HepG2 (cell line): ENCODE measurements around the gene OGFR. TPM values are rescaled to one million over a fixed set of nuclear protein-coding genes. Genes with fewer than 3 reads are reported as not detected.

Experiments used
- ELF1 ChIP-seq: sonication (generic); formaldehyde crosslinking; IDR thresholded peaks from 2 replicates; pipeline ENCODE4 v1.4.0; 2020; ENCODE audit warnings: missing genetic modification reagents
- FOXJ3 ChIP-seq: sonication (generic); formaldehyde crosslinking; IDR thresholded peaks from 2 replicates; pipeline ENCODE4 v1.4.0; 2020; ENCODE audit warnings: missing genetic modification reagents, mild to moderate bottlenecking, borderline replicate concordance
- GMEB1 ChIP-seq: sonication (generic); formaldehyde crosslinking; IDR thresholded peaks from 2 replicates; pipeline ENCODE4 v1.5.1; 2020; ENCODE audit warnings: missing genetic modification reagents, mild to moderate bottlenecking, borderline replicate concordance
- HIVEP1 ChIP-seq: sonication (generic); formaldehyde crosslinking; IDR thresholded peaks from 2 replicates; pipeline ENCODE4 v1.4.0; 2020; ENCODE audit warnings: mild to moderate bottlenecking, missing genetic modification reagents
- HMG20B ChIP-seq: conservative IDR thresholded peaks from 2 replicates; pipeline ENCODE4 v1.6.1; 2016; ENCODE audit warnings: missing genetic modification reagents, missing compliant biosample characterization
- MED8 ChIP-seq: sonication (generic); formaldehyde crosslinking; IDR thresholded peaks from 2 replicates; pipeline ENCODE4 v1.8.1; 2023; ENCODE audit warnings: mild to moderate bottlenecking, missing genetic modification reagents; ENCODE audit not compliant: insufficient replicate concordance
- MXD4 ChIP-seq: IDR thresholded peaks from 2 replicates; pipeline ENCODE4 v1.6.1; 2016; ENCODE audit warnings: mild to moderate bottlenecking, missing biosample characterization, missing genetic modification reagents
- NKX3-1 ChIP-seq: sonication (generic); formaldehyde crosslinking; IDR thresholded peaks from 2 replicates; pipeline ENCODE4 v1.5.0; 2020; ENCODE audit warnings: missing genetic modification reagents
- TCF7 ChIP-seq: sonication (generic); IDR thresholded peaks from 2 replicates; pipeline ENCODE4 v1.6.1; 2016; ENCODE audit warnings: antibody characterized with exemption, low read depth
- ZBTB7B ChIP-seq: sonication (generic); formaldehyde crosslinking; IDR thresholded peaks from 2 replicates; pipeline ENCODE4 v1.4.0; 2020; ENCODE audit warnings: missing genetic modification reagents
- ZNF20 ChIP-seq: sonication (generic); formaldehyde crosslinking; IDR thresholded peaks from 2 replicates; pipeline ENCODE4 v1.4.0; 2020; ENCODE audit warnings: mild to moderate bottlenecking, moderate library complexity, missing genetic modification reagents
- ZNF232 ChIP-seq: sonication (generic); formaldehyde crosslinking; IDR thresholded peaks from 2 replicates; pipeline ENCODE4 v1.4.0; 2020; ENCODE audit warnings: missing genetic modification reagents, borderline replicate concordance
- ZNF343 ChIP-seq: sonication (generic); formaldehyde crosslinking; IDR thresholded peaks from 2 replicates; pipeline ENCODE4 v1.4.0; 2020; ENCODE audit warnings: mild to moderate bottlenecking, missing genetic modification reagents
- ZNF367 ChIP-seq: sonication (generic); formaldehyde crosslinking; IDR thresholded peaks from 2 replicates; pipeline ENCODE4 v1.4.0; 2020; ENCODE audit warnings: missing genetic modification reagents, borderline replicate concordance
- ZNF563 ChIP-seq: sonication (generic); formaldehyde crosslinking; IDR thresholded peaks from 2 replicates; pipeline ENCODE4 v1.8.0; 2022; ENCODE audit warnings: mild to moderate bottlenecking, moderate library complexity, missing genetic modification reagents
- ZNF574 ChIP-seq: sonication (generic); formaldehyde crosslinking; IDR thresholded peaks from 2 replicates; pipeline ENCODE4 v1.4.0; 2020; ENCODE audit warnings: missing genetic modification reagents
- ZNF709 ChIP-seq: sonication (generic); formaldehyde crosslinking; IDR thresholded peaks from 2 replicates; pipeline ENCODE4 v1.5.0; 2020; ENCODE audit warnings: mild to moderate bottlenecking, missing genetic modification reagents
- ZNF746 ChIP-seq: sonication (generic); formaldehyde crosslinking; IDR thresholded peaks from 2 replicates; pipeline ENCODE4 v1.8.0; 2022; ENCODE audit warnings: mild to moderate bottlenecking, missing genetic modification reagents
- ZXDC ChIP-seq: sonication (generic); formaldehyde crosslinking; IDR thresholded peaks from 2 replicates; pipeline ENCODE4 v1.5.0; 2020; ENCODE audit warnings: mild to moderate bottlenecking, missing genetic modification reagents
- polyA plus RNA-seq, 8 experiments: library from polyadenylated mRNA; depleted of rRNA in 3 of 8; stranded (reverse) in 7 of 8; unstranded in 1 of 8; fragments of >200 nt; fragmentation: Illumina TruSeq in 4 of 8; extraction: Trizol in 4 of 8; gene quantifications; 2 replicates each; pipeline versions ENCODE4 v1.2.1 to v1.2.3, GENCODE V29; 2011 to 2016; ENCODE audit warnings: low read depth in 4 of 8, missing spikeins in 1 of 8, mixed read lengths in 1 of 8; ENCODE audit not compliant: insufficient read depth in 1 of 8
- total RNA-seq, 5 experiments: library from RNA; depleted of rRNA; stranded (reverse); fragments of >200 nt; fragmentation: Illumina TruSeq; extraction: Trizol; gene quantifications; 2 replicates each; pipeline ENCODE4 v1.2.3, GENCODE V29; 2016; ENCODE audit warnings: low read depth in 1 of 5
- TF ChIP-seq, protein P1 (sequence below): sonication (generic); formaldehyde crosslinking; conservative IDR thresholded peaks from 2 replicates; pipeline ENCODE4 v1.8.0; 2022; ENCODE audit warnings: low read depth, missing genetic modification reagents

Gene OGFR
- total and polyA plus RNA-seq, 2 of the 13 experiments (the other 11 are each of a cell fraction or from before 2014, with no cell fraction given): 47.7 to 81.8 TPM

GRCh38 chr20:62822788-62823651 lies 18.4 kb downstream of the OGFR start (continued):
- TF ChIP-seq ZNF746 (CRISPR knock-in tag): no peak; the same call in 1 of the 2 replicates
- TF ChIP-seq GMEB1 (CRISPR knock-in tag): peak; percentile 42; the same call in 1 of the 2 replicates
- TF ChIP-seq HMG20B: peak; percentile 85
- TF ChIP-seq ZBTB7B (CRISPR knock-in tag): peak; percentile 97
- 0 out of 2 replicates have a peak, but pooled peaks have one; percentile 30 for TF ChIP-seq ZNF232 (CRISPR knock-in tag)
- no peak for TF ChIP-seq ZNF367 (CRISPR knock-in tag)
- TF ChIP-seq ZNF343 (CRISPR knock-in tag): no peak
- TF ChIP-seq ELF1 (CRISPR knock-in tag): peak; percentile 39; the same call in 1 of the 2 replicates
- TF ChIP-seq FOXJ3 (CRISPR knock-in tag): peak; percentile 74; the same call in 1 of the 2 replicates
- peak; percentile 81 for TF ChIP-seq ZNF574
- TF ChIP-seq, protein P1, sequence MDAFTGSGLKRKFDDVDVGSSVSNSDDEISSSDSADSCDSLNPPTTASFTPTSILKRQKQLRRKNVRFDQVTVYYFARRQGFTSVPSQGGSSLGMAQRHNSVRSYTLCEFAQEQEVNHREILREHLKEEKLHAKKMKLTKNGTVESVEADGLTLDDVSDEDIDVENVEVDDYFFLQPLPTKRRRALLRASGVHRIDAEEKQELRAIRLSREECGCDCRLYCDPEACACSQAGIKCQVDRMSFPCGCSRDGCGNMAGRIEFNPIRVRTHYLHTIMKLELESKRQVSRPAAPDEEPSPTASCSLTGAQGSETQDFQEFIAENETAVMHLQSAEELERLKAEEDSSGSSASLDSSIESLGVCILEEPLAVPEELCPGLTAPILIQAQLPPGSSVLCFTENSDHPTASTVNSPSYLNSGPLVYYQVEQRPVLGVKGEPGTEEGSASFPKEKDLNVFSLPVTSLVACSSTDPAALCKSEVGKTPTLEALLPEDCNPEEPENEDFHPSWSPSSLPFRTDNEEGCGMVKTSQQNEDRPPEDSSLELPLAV (CRISPR knock-in tag): no peak
- no peak; the same call in 1 of the 2 replicates for TF ChIP-seq ZXDC (CRISPR knock-in tag)
- TF ChIP-seq MED8 (CRISPR knock-in tag): no peak
- TF ChIP-seq ZNF709 (CRISPR knock-in tag): 0 out of 2 replicates have a peak, but pooled peaks have one; percentile 8
- no peak for TF ChIP-seq TCF7
- peak; percentile 82 for TF ChIP-seq MXD4 (CRISPR knock-in tag)
- no peak for TF ChIP-seq ZNF20 (CRISPR knock-in tag)
- peak; percentile 44; the same call in 1 of the 2 replicates for TF ChIP-seq HIVEP1
- peak; percentile 67; the same call in 1 of the 2 replicates for TF ChIP-seq ZNF563 (CRISPR knock-in tag)
- TF ChIP-seq NKX3-1: 0 out of 2 replicates have a peak, but pooled peaks have one; percentile 59
